NCI-H1436 treated with DMSO at 0.1 percent for 48 hours (cell line): ENCODE results near the gene ATG9B.

Experiments
- DNase-seq: peaks from one replicate; lab custom pipeline; 2025; lab: John Stamatoyannopoulos, UW

Gene ATG9B

GRCh38 chr7:151024435-151025056, at the start of gene ATG9B:
TSS of gene ATG9B (minus strand) at chr7:151024494. CDS start at chr7:151024423, 71 bp downstream.
- no peak for DNase-seq

GRCh38 chr7:151073990-151074389, 49.7 kb upstream of the ATG9B start:
- no peak for DNase-seq

- DNase-seq: no peak
These were observed 47.0 kb upstream of the ATG9B start for GRCh38 chr7:151071032-151071866.

GRCh38 chr7:151070574-151070960, 46.3 kb upstream of the ATG9B start:
- no peak for DNase-seq

- DNase-seq: no peak
These were observed 45.7 kb upstream of the ATG9B start for GRCh38 chr7:151069841-151070573.

GRCh38 chr7:151068069-151068773, 43.9 kb upstream of the ATG9B start:
- DNase-seq: no peak

GRCh38 chr7:151066273-151066974, 42.1 kb upstream of the ATG9B start:
- DNase-seq: no peak

- DNase-seq: no peak
These were observed 41.2 kb upstream of the ATG9B start for GRCh38 chr7:151065516-151065915.

GRCh38 chr7:151064993-151065392, 40.7 kb upstream of the ATG9B start:
- DNase-seq: no peak

- no peak for DNase-seq
These were observed 40.2 kb upstream of the ATG9B start for GRCh38 chr7:151064454-151064853.

GRCh38 chr7:151063212-151063561, 38.9 kb upstream of the ATG9B start:
- no peak for DNase-seq

- no peak for DNase-seq
These were observed 38.3 kb upstream of the ATG9B start for GRCh38 chr7:151062399-151063211.

- no peak for DNase-seq
These were observed 37.8 kb upstream of the ATG9B start for GRCh38 chr7:151062111-151062398.

GRCh38 chr7:151061213-151062110, 37.2 kb upstream of the ATG9B start:
- DNase-seq: no peak

- no peak for DNase-seq
These were observed 36.3 kb upstream of the ATG9B start for GRCh38 chr7:151060416-151061212.

- no peak for DNase-seq
These were observed 35.8 kb upstream of the ATG9B start for GRCh38 chr7:151060113-151060415.

GRCh38 chr7:151059367-151060112, 35.2 kb upstream of the ATG9B start, which contains the start of gene SLC4A2:
TSS of gene SLC4A2 (plus strand) at chr7:151059589. CDS start at chr7:151061988, 2,399 bp downstream.
- DNase-seq: no peak

- DNase-seq: no peak
These were observed 34.6 kb upstream of the ATG9B start for GRCh38 chr7:151058781-151059366.
